ENCODE results near the gene HSD17B8.

The HSD17B8 gene

DNA sequence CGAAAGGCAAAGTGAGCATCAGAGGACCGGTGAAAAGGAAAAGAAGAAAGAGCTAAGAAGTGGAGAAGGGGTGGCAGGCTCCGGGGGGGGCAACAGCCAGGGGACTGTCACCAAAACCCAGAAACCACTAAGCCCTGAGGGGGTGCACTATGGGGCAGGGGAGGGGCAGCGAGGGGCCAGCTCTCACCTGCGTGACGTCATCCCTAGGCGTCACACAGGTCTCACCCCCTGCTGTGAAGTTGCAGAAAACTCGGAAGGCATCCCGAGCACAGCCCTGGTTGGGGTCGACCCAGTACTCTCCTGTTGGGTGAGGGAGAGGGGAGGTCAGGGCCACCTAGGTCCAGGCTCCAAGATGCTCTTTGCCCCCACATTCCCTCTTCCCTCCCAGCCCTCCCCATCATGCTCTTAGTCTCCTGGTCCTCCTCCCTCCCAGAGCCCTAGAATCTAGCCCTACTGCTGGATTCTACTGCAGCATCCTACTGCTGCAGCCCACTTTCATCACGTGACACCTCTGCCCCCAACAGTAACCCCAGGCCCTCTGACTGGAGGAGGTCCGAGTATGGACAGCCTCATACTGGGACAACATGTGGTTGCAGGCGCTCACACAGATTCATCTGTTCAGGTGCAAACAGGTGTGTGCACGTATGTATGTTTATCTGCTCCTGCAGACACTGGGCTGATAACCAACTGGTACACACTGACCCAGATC is 39.6 kb upstream of the HSD17B8 start:
- Histone ChIP-seq H3K9ac (ENCODE audit: insufficient read length) (no peak overlapping the region), H3K27ac (no peak overlapping the region), H3K9me3 (ENCODE audit: low read depth, low read length) (no peaks in the 10 kb centered on the region), H3K4me3 (no peak overlapping the region), H3K36me3 (ENCODE audit: insufficient read depth, low read length) (no peaks in the 10 kb centered on the region)
- TF ChIP-seq EZH2 (IDR thresholded peaks at IDR 0.05) (no peak), POLR2AphosphoS5 (IDR thresholded peaks at IDR 0.05; ENCODE audit: borderline replicate concordance, low read depth, low read length) (no peak), FOXP2 (optimal IDR thresholded peaks at IDR 0.05; ENCODE audit: control extremely low read depth, extremely low read length, insufficient read depth) (no peak)
- no peak for DNase-seq (ENCODE audit: low read depth, low spot score)

DNA sequence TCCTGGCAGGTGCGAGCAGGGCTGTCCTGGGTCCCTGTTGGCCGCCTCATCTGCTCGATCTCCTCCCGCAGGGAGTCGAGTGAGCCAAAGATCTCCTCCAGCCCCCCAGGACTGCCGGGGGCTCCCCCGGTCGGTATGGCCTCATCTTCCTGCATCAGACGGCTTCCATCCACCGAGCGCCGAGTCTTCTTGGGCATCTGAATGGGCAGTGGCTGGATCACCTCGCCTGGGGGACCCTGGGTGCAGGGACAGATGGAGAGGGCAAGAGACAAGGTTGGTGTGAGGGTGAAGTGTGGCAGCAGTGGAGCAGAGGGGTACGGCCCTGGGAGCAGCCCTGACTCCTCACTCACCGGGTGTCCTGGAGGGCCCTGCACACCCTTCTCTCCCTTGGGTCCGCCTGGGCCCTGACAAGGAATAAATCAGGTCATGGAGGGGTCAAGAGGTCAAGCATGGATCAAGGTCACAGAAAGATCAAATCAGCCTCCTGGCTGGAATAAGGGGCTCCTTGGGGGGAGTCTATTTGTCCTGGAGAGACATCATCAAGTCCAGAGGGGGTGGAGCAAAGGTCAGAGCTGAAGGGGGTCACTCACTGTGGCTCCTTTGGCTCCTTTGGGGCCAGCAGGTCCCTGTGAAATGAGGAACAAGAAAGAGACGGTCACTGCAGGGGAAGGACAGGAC is 38.7 kb upstream of the HSD17B8 start:
- Histone ChIP-seq H3K9me3 (ENCODE audit: low read depth, low read length) (no peaks in the 10 kb centered on the region), H3K9ac (ENCODE audit: insufficient read length) (no peak overlapping the region), H3K4me3 (no peak overlapping the region), H3K27ac (no peak overlapping the region), H3K36me3 (ENCODE audit: insufficient read depth, low read length) (no peaks in the 10 kb centered on the region)
- no peak for DNase-seq (ENCODE audit: low read depth, low spot score)
- TF ChIP-seq POLR2AphosphoS5 (IDR thresholded peaks at IDR 0.05; ENCODE audit: borderline replicate concordance, low read depth, low read length), result no peak
- TF ChIP-seq FOXP2 (optimal IDR thresholded peaks at IDR 0.05; ENCODE audit: control extremely low read depth, extremely low read length, insufficient read depth), result no peak
- TF ChIP-seq EZH2 (IDR thresholded peaks at IDR 0.05), result no peak

DNA sequence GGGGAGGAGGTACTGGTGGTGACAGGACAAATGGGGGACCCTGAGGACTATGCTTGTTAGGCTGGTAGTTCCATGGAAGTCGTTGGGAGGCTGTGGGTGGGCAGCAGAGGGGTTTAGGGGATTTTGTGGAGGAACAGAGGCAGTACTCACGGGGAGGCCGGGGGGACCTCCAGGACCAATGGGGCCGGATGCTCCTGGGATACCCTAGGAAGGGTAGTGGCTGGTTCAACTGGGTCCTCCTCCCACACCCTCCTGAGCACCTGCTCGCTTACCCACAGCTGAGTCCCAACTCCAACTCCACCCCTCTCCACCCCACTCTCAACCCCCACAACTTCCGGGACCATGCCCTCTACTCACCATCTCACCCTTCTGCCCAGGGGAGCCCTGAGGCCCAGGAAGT is 38.1 kb upstream of the HSD17B8 start:
- Histone ChIP-seq H3K9ac (ENCODE audit: insufficient read length) (no peak overlapping the region), H3K36me3 (ENCODE audit: insufficient read depth, low read length) (no peaks in the 10 kb centered on the region)
- TF ChIP-seq FOXP2 (optimal IDR thresholded peaks at IDR 0.05; ENCODE audit: control extremely low read depth, extremely low read length, insufficient read depth) (no peak), POLR2AphosphoS5 (IDR thresholded peaks at IDR 0.05; ENCODE audit: borderline replicate concordance, low read depth, low read length) (no peak), EZH2 (IDR thresholded peaks at IDR 0.05) (no peak)

GRCh38 chr6:33166811-33167210 is 37.6 kb upstream of the HSD17B8 start:
- H3K9me3 ChIP-seq (ENCODE audit: low read depth, low read length), result no peaks in the 10 kb centered on the region
- H3K4me3 ChIP-seq, result no peak overlapping the region
- H3K36me3 ChIP-seq (ENCODE audit: insufficient read depth, low read length), result no peaks in the 10 kb centered on the region
- H3K27ac ChIP-seq, result no peak overlapping the region
- H3K9ac ChIP-seq (ENCODE audit: insufficient read length), result no peak overlapping the region
- no peak for TF ChIP-seq EZH2 (IDR thresholded peaks at IDR 0.05)
- no peak for TF ChIP-seq POLR2AphosphoS5 (IDR thresholded peaks at IDR 0.05; ENCODE audit: borderline replicate concordance, low read depth, low read length)
- TF ChIP-seq FOXP2 (optimal IDR thresholded peaks at IDR 0.05; ENCODE audit: control extremely low read depth, extremely low read length, insufficient read depth), result no peak
- no peak for DNase-seq (ENCODE audit: low read depth, low spot score)

More for the DNA sequence above, 38.1 kb upstream of the HSD17B8 start:
- Histone ChIP-seq H3K4me3 (no peak overlapping the region), H3K27ac (no peak overlapping the region), H3K9me3 (ENCODE audit: low read depth, low read length) (no peaks in the 10 kb centered on the region)
- DNase-seq (ENCODE audit: low read depth, low spot score), result no peak

- Histone ChIP-seq H3K27ac (no peak overlapping the region), H3K4me3 (no peak overlapping the region), H3K9ac (ENCODE audit: insufficient read length) (no peak overlapping the region), H3K36me3 (ENCODE audit: insufficient read depth, low read length) (no peaks in the 10 kb centered on the region), H3K9me3 (ENCODE audit: low read depth, low read length) (no peaks in the 10 kb centered on the region)
- no peak for DNase-seq (ENCODE audit: low read depth, low spot score)
- TF ChIP-seq EZH2 (IDR thresholded peaks at IDR 0.05), result no peak
- no peak for TF ChIP-seq FOXP2 (optimal IDR thresholded peaks at IDR 0.05; ENCODE audit: control extremely low read depth, extremely low read length, insufficient read depth)
- TF ChIP-seq POLR2AphosphoS5 (IDR thresholded peaks at IDR 0.05; ENCODE audit: borderline replicate concordance, low read depth, low read length), result no peak
These were observed 36.8 kb upstream of the HSD17B8 start for GRCh38 chr6:33167374-33168283.

GRCh38 chr6:33168284-33168601 is 36.2 kb upstream of the HSD17B8 start:
- Histone ChIP-seq H3K36me3 (ENCODE audit: insufficient read depth, low read length) (no peaks in the 10 kb centered on the region), H3K9ac (ENCODE audit: insufficient read length) (no peak overlapping the region), H3K27ac (no peak overlapping the region), H3K9me3 (ENCODE audit: low read depth, low read length) (no peaks in the 10 kb centered on the region), H3K4me3 (no peak overlapping the region)
- TF ChIP-seq FOXP2 (optimal IDR thresholded peaks at IDR 0.05; ENCODE audit: control extremely low read depth, extremely low read length, insufficient read depth) (no peak), POLR2AphosphoS5 (IDR thresholded peaks at IDR 0.05; ENCODE audit: borderline replicate concordance, low read depth, low read length) (no peak), EZH2 (IDR thresholded peaks at IDR 0.05) (no peak)
- no peak for DNase-seq (ENCODE audit: low read depth, low spot score)

DNA sequence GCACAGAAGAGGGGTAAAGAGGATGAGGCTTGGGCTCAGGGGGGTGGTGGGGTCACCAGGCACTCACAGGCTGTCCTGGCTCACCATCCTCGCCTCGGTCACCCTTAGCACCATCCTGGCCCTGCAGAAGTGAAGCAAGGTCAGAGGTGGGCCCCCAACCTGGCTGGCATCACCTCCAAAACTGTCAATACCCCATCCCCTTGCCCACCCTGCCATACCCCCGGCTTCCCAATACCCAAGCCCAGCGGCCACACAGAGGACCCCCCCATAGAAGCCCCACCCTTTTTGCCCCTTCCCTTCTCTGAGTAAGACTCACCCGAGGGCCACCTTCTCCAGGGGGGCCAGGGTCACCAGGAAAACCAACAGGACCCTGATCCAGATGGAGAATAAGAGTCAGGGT is 35.8 kb upstream of the HSD17B8 start:
- DNase-seq (ENCODE audit: low read depth, low spot score), result no peak
- Histone ChIP-seq H3K9ac (ENCODE audit: insufficient read length) (no peak overlapping the region), H3K27ac (no peak overlapping the region), H3K36me3 (ENCODE audit: insufficient read depth, low read length) (no peaks in the 10 kb centered on the region), H3K9me3 (ENCODE audit: low read depth, low read length) (no peaks in the 10 kb centered on the region), H3K4me3 (no peak overlapping the region)
- TF ChIP-seq EZH2 (IDR thresholded peaks at IDR 0.05) (no peak), POLR2AphosphoS5 (IDR thresholded peaks at IDR 0.05; ENCODE audit: borderline replicate concordance, low read depth, low read length) (no peak)

Measured in SK-N-MC (cell line).